Loucy (cell line): ENCODE results near the gene EFCC1.

ENCODE experiments used
- H2AFZ ChIP-seq: fragments of 200-600 bp; sonication (generic); 2 replicates; pipeline ENCODE4 v1.6.0; 2016; ENCODE audit warnings: antibody characterized with exemption, mild to moderate bottlenecking, low read length, moderate library complexity
- H3F3A ChIP-seq: fragments of 200-600 bp; 2 replicates; pipeline ENCODE4 v1.6.0; 2016; ENCODE audit warnings: antibody characterized with exemption, low read depth, mild to moderate bottlenecking
- H3K27me3 ChIP-seq: fragments of 200-600 bp; sonication (generic); 2 replicates; pipeline ENCODE4 v1.6.1; 2014; ENCODE audit warnings: low read length, mild to moderate bottlenecking; ENCODE audit not compliant: insufficient read depth, poor library complexity, severe bottlenecking
- H3K36me3 ChIP-seq: fragments of 200-600 bp; sonication (generic); 2 replicates; pipeline ENCODE4 v1.6.1; 2016; ENCODE audit warnings: low read length; ENCODE audit not compliant: insufficient read depth
- H3K4me1 ChIP-seq: fragments of 200-600 bp; sonication (generic); 2 replicates; pipeline ENCODE4 v1.5.1; 2014; ENCODE audit warnings: low read length, mild to moderate bottlenecking; ENCODE audit not compliant: insufficient read depth, poor library complexity, severe bottlenecking
- H3K4me2 ChIP-seq: fragments of 200-600 bp; sonication (generic); 2 replicates; pipeline ENCODE4 v1.6.0; 2014; ENCODE audit warnings: antibody characterized with exemption, low read length, low read depth, mild to moderate bottlenecking; ENCODE audit not compliant: poor library complexity, severe bottlenecking
- H3K4me3 ChIP-seq: fragments of 200-600 bp; sonication (generic); 2 replicates; pipeline ENCODE4 v1.5.1; 2014; ENCODE audit warnings: low read length, mild to moderate bottlenecking, mixed read lengths; ENCODE audit not compliant: poor library complexity, severe bottlenecking
- H3K79me2 ChIP-seq: fragments of 200-600 bp; sonication (generic); 2 replicates; pipeline ENCODE4 v1.6.1; 2014; ENCODE audit warnings: low read length; ENCODE audit not compliant: insufficient read depth
- H3K9ac ChIP-seq: fragments of 200-600 bp; sonication (generic); 2 replicates; pipeline ENCODE4 v1.6.0; 2014; ENCODE audit warnings: mild to moderate bottlenecking, low read depth, low read length, moderate library complexity; ENCODE audit not compliant: poor library complexity, severe bottlenecking
- H3K9me2 ChIP-seq: fragments of 200-600 bp; sonication (generic); replicated peaks from 2 replicates; pipeline ENCODE4 v1.6.1; 2016; ENCODE audit warnings: low read depth, low read length, mixed read lengths
- H3K9me3 ChIP-seq: fragments of 200-600 bp; sonication (generic); 2 replicates; pipeline ENCODE4 v1.6.1; 2014; ENCODE audit warnings: mild to moderate bottlenecking, antibody characterized with exemption, low read length, low read depth; ENCODE audit not compliant: insufficient read depth
- H4K20me1 ChIP-seq: fragments of 200-600 bp; sonication (generic); 2 replicates; pipeline ENCODE4 v1.6.0; 2014; ENCODE audit warnings: antibody characterized with exemption, low read length, mild to moderate bottlenecking; ENCODE audit not compliant: insufficient read depth, poor library complexity, severe bottlenecking
- EZH2phosphoT487 ChIP-seq: fragments of 200-600 bp; IDR thresholded peaks from 2 replicates; pipeline ENCODE4 v1.6.1; 2018; ENCODE audit warnings: antibody characterized with exemption, mild to moderate bottlenecking, moderate library complexity, borderline replicate concordance
- TF ChIP-seq, protein P1 (sequence below): fragments of 200-600 bp; sonication (generic); conservative IDR thresholded peaks from 2 replicates; pipeline ENCODE4 v1.5.1; 2014; ENCODE audit warnings: mild to moderate bottlenecking, antibody characterized with exemption, low read length

The EFCC1 gene

DNA sequence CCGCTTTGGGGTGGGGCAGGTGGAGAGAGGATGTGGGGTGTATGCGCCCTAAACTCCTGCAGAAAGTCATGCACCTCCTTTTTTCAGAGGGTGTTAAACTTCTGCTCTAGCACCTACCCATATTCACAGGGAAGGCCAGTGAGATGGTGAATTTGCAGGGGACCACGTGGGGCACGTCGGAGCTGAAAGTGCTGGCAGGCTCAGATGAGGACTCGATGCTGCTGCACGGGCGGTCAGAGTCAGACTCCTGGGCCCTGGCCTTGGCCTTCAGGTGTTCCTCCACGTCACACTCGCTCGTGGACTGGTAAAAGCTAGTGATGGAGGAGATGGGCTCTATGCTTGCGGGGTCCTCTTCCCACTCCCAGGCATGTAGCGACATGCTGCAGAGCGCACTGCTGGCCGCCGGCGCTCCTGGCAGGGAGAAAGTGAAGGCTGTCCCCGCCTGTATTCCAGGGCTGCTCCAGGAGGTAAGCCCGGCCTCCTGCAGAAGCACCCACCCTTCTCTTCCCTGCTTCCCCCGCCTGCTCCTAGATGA is 8.1 kb upstream of the EFCC1 start:
- Histone ChIP-seq H2AFZ (no peak overlapping the region), H3K9ac (no peak overlapping the region), H4K20me1 (no peaks in the 10 kb centered on the region), H3K9me2 (no peaks in the 10 kb centered on the region), H3K27me3 (no peaks in the 10 kb centered on the region), H3K79me2 (no peaks in the 10 kb centered on the region), H3K9me3 (no peaks in the 10 kb centered on the region), H3K4me1 (peaks cover 43% of the 10 kb centered on the region), H3F3A (peaks cover 2% of the 10 kb centered on the region; the same call in 1 of the 2 replicates), H3K36me3 (no peaks in the 10 kb centered on the region), H3K4me3 (no peak overlapping the region), H3K4me2 (no peak overlapping the region)
- TF ChIP-seq, protein P1, sequence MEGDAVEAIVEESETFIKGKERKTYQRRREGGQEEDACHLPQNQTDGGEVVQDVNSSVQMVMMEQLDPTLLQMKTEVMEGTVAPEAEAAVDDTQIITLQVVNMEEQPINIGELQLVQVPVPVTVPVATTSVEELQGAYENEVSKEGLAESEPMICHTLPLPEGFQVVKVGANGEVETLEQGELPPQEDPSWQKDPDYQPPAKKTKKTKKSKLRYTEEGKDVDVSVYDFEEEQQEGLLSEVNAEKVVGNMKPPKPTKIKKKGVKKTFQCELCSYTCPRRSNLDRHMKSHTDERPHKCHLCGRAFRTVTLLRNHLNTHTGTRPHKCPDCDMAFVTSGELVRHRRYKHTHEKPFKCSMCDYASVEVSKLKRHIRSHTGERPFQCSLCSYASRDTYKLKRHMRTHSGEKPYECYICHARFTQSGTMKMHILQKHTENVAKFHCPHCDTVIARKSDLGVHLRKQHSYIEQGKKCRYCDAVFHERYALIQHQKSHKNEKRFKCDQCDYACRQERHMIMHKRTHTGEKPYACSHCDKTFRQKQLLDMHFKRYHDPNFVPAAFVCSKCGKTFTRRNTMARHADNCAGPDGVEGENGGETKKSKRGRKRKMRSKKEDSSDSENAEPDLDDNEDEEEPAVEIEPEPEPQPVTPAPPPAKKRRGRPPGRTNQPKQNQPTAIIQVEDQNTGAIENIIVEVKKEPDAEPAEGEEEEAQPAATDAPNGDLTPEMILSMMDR, result no peak
- TF ChIP-seq EZH2phosphoT487, result no peak

DNA sequence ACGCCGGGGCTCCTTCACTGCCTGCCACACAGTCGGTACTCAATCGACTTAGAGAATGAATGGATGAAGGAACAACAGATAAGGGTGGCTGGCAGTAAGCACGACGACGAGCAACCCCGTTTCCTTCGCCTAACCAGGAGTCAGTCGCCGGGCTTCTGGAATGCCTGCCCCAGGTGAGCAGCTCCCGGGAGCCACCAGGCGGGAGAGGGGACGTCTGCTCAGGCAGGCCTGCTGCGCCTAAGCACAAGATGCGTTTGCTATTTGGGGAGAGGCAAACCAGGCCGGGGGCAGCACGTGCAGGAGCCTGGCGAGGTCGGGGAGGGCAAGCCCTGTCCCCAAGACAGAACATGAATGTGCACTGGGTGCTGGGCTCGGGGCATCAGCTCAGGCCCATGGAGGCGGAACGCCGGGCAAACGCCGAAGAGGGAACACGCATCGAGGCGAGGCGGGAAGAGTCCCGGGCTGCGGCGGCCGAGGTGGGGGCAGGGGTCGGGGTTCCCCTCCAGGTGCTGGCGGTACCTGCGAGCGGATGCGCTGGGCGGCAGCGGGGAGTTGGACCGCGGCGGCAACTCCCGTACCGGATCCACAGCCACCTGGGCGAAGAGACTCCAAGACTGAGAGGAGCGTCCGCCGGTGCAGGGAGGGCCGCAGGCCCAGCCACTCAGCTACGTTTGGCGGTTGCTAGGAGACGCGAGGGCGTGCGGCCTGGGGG is 7.5 kb upstream of the EFCC1 start, which contains the start of gene CFAP92:
CFAP92 (minus strand) TSS at position 616 of the 712 bp plus-strand sequence. CDS start 772 bp downstream, outside the sequence.
- Histone ChIP-seq H3K4me3 (no peak within 1 kb of the TSS), H3K36me3 (no peaks in the 10 kb centered on the region), H3K79me2 (no peaks in the 10 kb centered on the region), H3K9me3 (no peaks in the 10 kb centered on the region), H3K9ac (no peak within 1 kb of the TSS), H4K20me1 (no peaks in the 10 kb centered on the region), H3F3A (peaks cover 6% of the 10 kb centered on the region; the same call in 1 of the 2 replicates), H3K4me1 (peaks cover 50% of the 10 kb centered on the region), H3K4me2 (no peak within 1 kb of the TSS), H3K27me3 (no peaks in the 10 kb centered on the region), H2AFZ (no peak within 1 kb of the TSS), H3K9me2 (no peaks in the 10 kb centered on the region)
- TF ChIP-seq, protein P1, result no peak
- TF ChIP-seq EZH2phosphoT487, result no peak

DNA sequence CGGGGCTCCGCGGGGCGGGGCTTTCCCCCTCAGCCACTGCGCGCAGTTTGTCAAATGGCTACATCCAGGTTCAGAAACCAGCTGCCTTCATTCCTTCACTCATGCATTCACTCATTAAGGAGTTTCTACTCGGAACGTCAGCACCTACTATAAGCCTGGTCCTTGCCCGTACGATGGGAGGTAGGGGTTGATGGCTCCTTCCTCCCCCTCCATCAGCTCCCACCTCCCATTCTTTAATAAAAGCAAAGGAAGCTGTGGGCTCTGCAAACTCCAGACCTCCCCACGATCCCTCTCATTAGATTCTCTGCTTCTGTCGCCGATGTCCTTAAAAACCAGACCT is 7.0 kb upstream of the EFCC1 start:
- Histone ChIP-seq H3K9me2 (no peaks in the 10 kb centered on the region), H3K4me2 (no peak overlapping the region), H4K20me1 (no peaks in the 10 kb centered on the region), H3K9me3 (no peaks in the 10 kb centered on the region), H3K36me3 (no peaks in the 10 kb centered on the region), H3K27me3 (no peaks in the 10 kb centered on the region), H3F3A (peaks cover 12% of the 10 kb centered on the region; the same call in 1 of the 2 replicates), H3K9ac (no peak overlapping the region), H3K79me2 (no peaks in the 10 kb centered on the region), H3K4me1 (peaks cover 55% of the 10 kb centered on the region), H3K4me3 (no peak overlapping the region), H2AFZ (no peak overlapping the region)
- TF ChIP-seq EZH2phosphoT487, result no peak
- TF ChIP-seq, protein P1, result no peak
